ENCODE measurements around the gene RAB7A. TPM values are rescaled to one million over a fixed set of nuclear protein-coding genes. Genes with fewer than 3 reads are reported as not detected.

Gene RAB7A
- total and polyA plus RNA-seq, 11 donors = 143 to 343 (median 253) TPM

DNA sequence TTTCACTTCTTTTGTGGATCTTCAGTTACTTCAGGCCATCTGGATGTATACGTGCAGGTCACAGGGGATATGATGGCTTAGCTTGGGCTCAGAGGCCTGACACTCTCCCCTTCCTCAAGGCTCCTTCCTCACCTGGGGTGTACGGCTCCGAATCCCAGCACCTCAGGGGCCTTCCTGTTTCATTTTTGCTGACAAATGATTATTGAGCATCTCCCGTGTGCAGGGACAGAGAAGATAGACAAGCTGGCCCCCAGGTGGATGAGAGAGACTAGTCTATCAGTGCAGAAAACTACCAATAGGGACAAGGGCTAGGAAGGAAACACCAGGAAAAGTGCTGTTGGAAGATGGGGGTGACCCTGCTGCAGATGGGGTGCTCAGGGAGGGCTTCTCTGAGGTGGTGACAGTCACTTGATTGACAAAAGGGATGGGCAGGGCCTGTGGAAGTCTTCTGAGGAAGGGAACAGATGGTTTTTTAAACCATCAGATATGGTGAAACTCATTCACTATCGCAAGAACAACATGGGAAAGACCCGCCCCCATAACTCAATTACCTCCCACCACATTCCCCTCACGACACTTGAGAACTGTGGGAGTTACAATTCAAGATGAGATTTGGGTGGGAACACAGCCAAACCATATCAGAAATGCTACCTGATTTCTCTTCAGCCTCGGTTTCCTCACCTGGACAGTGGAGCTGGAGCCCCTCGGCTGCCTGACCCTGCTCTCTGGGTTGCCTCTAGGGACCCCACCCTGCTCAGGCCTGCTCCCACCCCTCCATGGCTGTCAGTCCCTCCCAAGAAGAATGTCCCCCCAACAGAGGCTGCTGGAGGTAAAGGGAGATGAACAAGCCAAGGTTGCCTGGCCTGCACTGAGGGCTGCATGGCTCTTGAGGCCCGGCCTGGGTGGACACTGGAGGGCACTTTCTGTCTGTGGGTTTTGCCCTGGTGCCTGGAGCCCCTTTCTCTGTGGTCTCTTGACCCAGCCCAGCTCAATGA, 116.2 kb downstream of the RAB7A start:
- Histone ChIP-seq H3K4me3 (no peak overlapping the region), H3K27ac (no peak overlapping the region), H3K9me3 (no peaks in the 10 kb centered on the region), H3K27me3 (no peaks in the 10 kb centered on the region), H3K4me1 (peaks cover 0 to 21% (median 9%) of the 10 kb centered on the region in 12 donors), H3K36me3 (no peaks in the 10 kb centered on the region)
- WGBS, 4 donors = 84 to 92% (median 89%) methylated on average over 9 to 10 of the region's 10 CpGs
- intact Hi-C loops (cut with DNase I) = loop anchor here in 3 of 10 donors (10.0 kb wide), 3 partner anchors 47 to 227 kb away; no protein-coding TSS in a partner anchor
- DNase-seq (no peak), ATAC-seq (no peak)
- TF ChIP-seq, protein P1, sequence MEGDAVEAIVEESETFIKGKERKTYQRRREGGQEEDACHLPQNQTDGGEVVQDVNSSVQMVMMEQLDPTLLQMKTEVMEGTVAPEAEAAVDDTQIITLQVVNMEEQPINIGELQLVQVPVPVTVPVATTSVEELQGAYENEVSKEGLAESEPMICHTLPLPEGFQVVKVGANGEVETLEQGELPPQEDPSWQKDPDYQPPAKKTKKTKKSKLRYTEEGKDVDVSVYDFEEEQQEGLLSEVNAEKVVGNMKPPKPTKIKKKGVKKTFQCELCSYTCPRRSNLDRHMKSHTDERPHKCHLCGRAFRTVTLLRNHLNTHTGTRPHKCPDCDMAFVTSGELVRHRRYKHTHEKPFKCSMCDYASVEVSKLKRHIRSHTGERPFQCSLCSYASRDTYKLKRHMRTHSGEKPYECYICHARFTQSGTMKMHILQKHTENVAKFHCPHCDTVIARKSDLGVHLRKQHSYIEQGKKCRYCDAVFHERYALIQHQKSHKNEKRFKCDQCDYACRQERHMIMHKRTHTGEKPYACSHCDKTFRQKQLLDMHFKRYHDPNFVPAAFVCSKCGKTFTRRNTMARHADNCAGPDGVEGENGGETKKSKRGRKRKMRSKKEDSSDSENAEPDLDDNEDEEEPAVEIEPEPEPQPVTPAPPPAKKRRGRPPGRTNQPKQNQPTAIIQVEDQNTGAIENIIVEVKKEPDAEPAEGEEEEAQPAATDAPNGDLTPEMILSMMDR (IDR thresholded peaks at IDR 0.05) = no peak
- no peak for TF ChIP-seq POLR2A (IDR thresholded peaks at IDR 0.05)

DNA sequence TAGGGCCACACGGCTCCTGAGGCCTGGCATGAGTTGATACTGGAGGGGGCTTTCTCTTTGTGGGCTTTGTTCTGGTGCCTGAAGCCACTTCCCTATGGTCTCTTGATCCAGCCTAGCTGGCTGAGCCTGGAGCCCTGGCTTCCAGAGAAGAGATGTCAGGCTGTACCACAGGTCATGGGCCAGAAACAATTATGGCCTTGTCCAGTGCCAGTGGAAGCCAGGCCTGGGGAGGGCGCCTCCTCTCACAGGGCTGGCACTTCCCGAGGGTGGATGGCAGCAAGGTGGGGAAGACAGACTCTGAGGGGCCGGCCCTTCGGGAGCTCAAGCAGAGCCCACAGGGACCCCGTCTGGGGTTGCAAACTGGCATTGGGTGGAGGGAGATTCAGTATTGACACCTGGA, 118.5 kb downstream of the RAB7A start:
- ATAC-seq = no peak
- DNase-seq = no peak
- Histone ChIP-seq H3K27ac (no peak overlapping the region), H3K27me3 (no peaks in the 10 kb centered on the region), H3K9me3 (no peaks in the 10 kb centered on the region), H3K36me3 (no peaks in the 10 kb centered on the region), H3K4me1 (peaks cover 0 to 21% (median 9%) of the 10 kb centered on the region in 12 donors), H3K4me3 (no peak overlapping the region)
- 94 to 100% (median 96%) methylated on average over 5 to 6 of the region's 6 CpGs for WGBS, 4 donors
- intact Hi-C loops (cut with DNase I) = loop anchor here in 3 of 10 donors (10.0 kb wide), 3 partner anchors 50 to 230 kb away; no protein-coding TSS in a partner anchor
- no peak for TF ChIP-seq POLR2A (IDR thresholded peaks at IDR 0.05)

DNA sequence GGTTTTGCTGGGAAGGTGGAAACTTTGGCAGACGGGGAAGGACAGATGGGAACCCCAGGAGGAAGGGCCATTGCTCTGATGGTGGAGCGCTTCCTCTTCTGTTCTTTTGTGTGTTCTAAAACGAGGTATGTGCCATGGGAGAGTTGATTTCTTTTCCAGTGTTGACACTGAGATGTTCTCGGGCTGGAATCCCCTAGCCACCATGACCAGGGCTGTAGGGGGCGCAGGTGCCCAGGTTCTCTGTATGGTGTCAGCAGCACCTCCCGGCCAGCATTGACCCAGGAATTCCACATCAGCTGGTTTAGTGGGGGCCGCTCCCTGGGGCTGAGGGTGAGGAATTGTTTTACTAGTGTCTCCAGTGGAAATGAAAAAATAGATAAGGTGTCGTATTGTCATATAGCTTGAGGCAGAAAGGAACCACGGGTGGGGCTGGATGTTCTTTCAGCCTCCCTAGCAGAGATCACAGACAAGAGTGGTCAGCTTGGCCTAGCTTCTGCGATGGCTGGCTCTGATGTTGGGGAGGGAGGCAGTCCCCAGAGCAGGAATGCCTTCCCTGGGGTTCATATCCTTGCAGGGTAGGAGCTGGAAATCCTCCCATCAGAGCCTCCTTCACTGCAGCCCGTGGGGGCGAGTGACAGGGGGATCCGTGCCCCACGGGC, 119.3 kb downstream of the RAB7A start:
- Histone ChIP-seq H3K4me1 (peaks cover 0 to 21% (median 9%) of the 10 kb centered on the region in 12 donors), H3K27ac (peak overlapping the region in 11 of 12 donors; percentile 17 to 91 (median 79)), H3K27me3 (no peaks in the 10 kb centered on the region), H3K9me3 (no peaks in the 10 kb centered on the region), H3K4me3 (peak overlapping the region in 11 of 12 donors; percentile 14 to 60 (median 51)), H3K36me3 (no peaks in the 10 kb centered on the region)
- DNase-seq (no peak), ATAC-seq (no peak)
- 35 to 51% (median 38%) methylated on average over 11 to 14 of the region's 14 CpGs for WGBS, 4 donors
- intact Hi-C loops (cut with DNase I) = loop anchor here in 8 of 10 donors (5.0 to 10.0 kb wide), 8 partner anchors 43 to 230 kb away; no protein-coding TSS in a partner anchor
- TF ChIP-seq POLR2A (IDR thresholded peaks at IDR 0.05) = no peak
- TF ChIP-seq, protein P1 (IDR thresholded peaks at IDR 0.05) = peak in 1 of 12 donors; percentile 6

DNA sequence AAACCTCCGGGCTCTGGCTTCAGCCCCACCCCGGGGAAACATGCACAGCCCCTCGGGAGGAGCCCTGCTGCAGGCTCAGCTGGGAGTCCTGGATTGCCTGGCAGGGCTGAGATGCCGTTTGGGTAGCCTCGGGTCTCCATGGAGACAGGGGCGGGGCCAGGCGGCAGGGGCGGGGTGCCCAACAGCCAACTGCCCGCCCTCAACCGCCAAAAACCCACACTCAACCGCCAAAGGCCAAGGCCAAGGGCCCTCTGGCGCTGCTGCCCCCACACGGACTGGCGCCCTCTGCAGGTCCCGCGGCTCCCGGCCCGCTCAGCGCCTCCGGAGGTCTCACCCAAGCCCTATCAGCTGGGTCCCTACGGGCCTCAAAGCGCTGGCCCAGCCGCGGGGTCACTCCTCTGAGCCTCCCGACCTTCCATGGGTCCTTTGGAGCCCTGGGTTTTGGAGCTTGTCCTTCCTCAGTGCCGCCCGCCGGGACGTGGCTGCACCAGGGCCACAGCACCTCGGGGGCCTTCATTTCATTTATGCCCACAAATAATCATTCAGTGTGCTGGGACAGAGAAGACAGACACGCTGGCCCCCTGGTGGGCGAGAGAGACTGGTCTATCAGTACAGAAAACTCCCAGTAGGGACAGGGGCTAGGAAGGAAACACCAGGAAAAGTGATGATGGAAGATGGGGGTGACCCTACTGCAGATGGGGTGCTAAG, 119.9 kb downstream of the RAB7A start:
- no peaks in the 10 kb centered on the region for H3K36me3 ChIP-seq
- 1 to 2% (median 1%) methylated on average over 18 to 32 of the region's 32 CpGs for WGBS, 4 donors
- H3K27me3 ChIP-seq = no peaks in the 10 kb centered on the region
- peak overlapping the region; percentile 51 to 91 (median 79) for H3K27ac ChIP-seq
- DNase-seq = peak; percentile 87 to 94 (median 92)
- peaks cover 0 to 21% (median 9%) of the 10 kb centered on the region in 12 donors for H3K4me1 ChIP-seq
- intact Hi-C loops (cut with DNase I) = loop anchor here (1.0 to 10.0 kb wide), 13 partner anchors 44 to 231 kb away; no protein-coding TSS in a partner anchor
- TF ChIP-seq, protein P1 (IDR thresholded peaks at IDR 0.05) = peak; percentile 46 to 77 (median 64)
- no peak for TF ChIP-seq POLR2A (IDR thresholded peaks at IDR 0.05)
- H3K4me3 ChIP-seq = peak overlapping the region; percentile 14 to 60 (median 50)
- peak; percentile 80 to 97 (median 94) for ATAC-seq
- H3K9me3 ChIP-seq = no peaks in the 10 kb centered on the region
